Superior temporal gyrus (tissue), 1 donor: ENCODE data around the gene MT3.

Experiments used
- DNase-seq: peaks from one replicate; pipeline ENCODE4 v3.0.0-alpha.2; 2016; ENCODE audit errors: extremely low spot score

Gene MT3

DNA sequence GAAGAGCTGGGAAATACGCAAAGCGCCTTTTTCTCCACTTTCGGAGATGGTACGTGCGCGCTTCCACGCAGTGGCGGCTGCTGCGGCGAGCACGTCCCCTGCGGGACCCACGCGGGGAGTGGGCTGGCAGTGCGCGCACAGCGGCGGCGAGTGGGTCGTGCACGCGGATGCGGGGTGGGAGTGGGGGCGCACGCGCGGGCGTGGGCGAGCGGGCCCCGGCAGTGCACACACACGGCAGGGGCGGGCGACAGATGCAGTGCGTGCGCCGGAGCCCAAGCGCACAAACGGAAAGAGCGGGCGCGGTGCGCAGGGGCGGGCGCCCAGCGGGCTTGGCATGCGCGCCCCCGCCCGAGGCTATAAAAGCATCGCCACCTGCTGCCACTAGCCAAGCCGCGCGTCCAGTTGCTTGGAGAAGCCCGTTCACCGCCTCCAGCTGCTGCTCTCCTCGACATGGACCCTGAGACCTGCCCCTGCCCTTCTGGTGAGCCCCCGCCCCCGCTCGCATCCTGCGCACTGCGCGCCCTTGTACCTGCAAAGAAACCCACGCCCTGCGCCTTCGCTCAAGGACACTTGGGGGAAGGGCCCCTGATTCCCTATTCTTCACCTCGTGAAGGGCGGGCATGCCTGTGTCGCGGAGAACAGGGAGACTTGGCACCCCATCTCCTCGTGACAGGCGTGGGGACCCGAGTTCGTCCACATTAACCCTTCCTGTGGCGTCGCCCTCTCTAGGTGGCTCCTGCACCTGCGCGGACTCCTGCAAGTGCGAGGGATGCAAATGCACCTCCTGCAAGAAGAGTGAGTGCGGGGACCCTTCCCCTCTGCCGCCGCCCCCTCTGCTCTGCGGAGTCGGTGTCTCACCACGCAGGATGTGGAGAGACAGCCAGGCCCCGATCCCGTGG, at the start of gene MT3:
TSS of gene MT3 (plus strand) at position 388 of the 899 bp plus-strand sequence. CDS start at position 451, 63 bp downstream.
- peak; percentile 84 for DNase-seq

DNA sequence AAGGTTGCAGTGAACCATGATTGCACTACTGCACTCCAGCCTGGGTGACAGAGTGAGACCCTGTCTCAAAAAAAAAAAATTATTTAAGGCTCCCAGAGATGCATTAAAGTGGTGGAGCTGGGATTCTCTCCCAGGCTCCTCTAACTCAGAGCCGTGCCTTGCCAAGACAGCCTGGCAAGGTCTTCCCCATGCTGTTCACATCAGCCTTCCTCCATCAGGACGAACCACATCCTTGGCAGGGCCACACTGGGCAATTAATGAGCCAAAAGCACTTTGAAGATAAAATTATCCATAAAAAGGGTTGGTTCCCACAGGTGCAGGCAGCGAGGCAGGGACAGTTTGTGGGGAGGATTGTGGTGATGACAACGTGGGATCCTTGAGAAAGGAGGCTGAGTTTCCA, 49.7 kb upstream of the MT3 start:
- no peak for DNase-seq

DNA sequence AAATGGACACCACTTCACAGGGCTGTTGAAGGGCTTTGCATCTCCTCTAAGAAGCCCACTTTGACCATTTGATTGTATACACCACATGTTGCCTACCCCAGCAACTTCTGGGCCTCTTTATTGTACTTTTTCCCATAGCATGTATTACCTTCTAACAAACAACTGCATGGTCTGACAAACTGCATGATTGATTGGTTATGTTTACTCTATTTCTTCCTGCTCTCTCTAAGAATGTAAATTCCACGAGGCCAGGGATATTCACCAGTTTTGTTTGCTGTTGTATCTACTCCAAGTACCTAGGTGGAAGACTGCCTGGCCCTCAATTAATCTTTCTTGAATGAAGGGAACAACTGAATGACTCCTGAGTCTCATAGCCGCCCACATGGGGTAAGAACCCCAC, 47.3 kb upstream of the MT3 start:
- DNase-seq: no peak

DNA sequence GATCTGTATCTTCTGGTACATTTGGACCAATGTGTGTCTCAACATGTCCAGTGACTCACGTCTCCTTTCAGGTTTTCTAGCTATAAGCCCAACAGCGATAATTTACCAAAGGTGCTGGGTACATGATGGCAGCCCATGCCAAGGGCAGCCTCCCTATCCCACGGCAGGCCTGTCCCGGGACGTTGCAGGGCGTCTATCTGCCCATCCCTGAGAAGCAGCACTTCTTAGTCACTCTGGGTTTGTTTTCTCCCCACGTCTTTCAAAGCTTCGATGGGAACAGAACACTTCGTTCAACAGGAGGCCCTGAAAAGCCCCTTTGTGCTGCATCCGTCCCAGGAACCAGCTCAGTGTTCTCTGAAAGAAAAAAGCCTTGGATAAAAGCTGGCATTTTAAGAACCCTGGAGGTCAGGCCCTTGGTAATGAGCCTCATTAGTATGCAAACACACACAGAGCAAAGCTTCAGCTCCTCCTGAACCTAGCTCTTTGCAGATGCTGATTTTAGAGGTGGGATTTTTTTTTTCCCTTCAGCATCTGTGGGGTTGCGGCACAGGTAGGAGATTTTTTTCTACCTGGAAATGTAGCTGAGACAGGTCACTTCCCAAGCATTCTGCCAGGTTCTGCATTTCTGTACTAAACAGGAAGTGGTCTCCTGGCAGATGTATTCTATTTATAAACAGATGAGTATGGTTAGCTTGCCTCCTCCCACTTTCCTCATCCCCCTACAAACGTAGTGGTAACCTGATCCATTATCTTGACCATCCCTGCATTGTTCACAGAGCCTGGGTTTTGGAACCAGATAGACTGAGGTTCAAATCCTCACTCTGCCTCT, 42.0 kb upstream of the MT3 start:
- DNase-seq: peak; percentile 94

DNA sequence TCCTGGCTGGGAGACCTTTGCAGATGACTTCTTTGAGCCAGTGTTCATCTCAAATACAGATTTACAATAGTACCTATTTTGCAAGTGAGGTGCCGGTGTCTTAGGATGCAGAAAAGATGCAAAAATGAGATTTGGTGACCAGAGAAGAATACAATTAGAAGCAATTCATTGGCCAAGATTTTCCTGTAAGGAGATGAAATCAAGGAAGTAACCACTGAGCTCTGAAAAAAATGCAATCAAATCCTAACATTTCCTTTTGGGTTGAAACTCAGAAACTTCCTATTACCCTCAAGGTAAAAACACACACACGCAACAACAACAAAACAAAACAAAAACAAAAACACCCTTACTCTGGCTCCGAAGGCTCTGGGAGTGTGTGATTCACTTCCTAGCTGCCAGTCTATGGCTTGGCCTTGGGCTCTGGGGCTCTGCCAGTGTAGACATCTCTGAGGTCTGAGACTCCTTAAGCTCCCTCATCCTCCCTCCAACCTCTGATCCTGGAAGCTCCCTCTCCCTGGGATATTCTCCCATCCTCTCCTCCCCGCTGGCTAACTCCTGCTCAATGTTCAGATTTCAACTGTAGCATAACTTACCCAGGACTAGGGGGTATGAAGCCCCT, 41.3 kb upstream of the MT3 start:
- peak; percentile 57 for DNase-seq

DNA sequence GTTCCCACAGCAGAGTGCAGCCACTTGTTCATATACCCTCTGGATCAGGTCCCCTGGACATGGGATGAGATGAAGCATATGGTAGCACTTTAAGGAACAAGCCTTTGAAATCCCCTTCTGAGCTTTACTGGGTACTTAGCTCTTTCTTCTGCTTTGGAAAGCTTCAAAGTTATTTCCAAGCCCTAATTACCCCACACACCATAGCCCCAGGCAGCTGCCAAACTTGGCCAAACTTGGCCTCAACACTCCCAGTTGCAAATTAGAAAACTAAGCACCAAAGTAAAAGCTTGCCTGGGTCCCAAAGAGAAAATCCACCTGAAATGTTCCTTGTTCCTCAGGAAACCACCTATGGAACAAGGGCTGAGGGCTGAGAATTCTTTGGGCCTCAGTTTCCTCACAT, 40.2 kb upstream of the MT3 start:
- DNase-seq: no peak

DNA sequence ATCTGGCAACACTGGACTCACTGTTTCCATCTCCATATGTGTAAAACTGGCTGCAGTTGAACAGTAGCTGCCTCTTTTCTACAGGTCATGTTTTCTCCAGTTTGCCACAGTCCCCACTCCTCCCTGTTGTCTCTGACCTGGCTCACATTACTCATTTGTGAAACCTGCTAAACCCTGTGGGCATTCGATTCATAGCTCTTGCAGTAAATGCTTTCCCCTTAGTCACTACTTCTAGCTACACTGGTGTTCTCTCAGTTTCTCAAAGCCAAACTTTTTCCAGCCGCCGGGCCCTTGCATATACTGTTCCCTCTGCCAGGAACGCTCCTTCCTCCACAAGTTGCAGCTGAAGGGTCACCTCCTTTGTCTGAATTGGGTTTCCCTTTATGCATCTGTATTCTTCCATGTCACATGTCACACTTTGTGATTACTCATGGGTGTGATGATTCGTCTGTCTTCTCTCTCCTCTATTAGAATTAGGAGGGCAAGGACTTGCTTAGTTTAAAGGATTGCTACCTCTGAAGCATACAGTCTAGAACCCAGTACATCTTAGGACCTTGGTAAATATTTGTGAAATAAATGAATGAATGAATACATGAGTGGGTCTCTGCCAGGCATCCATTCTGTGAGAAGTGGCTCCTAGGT, 39.5 kb upstream of the MT3 start:
- peak; percentile 29 for DNase-seq

DNA sequence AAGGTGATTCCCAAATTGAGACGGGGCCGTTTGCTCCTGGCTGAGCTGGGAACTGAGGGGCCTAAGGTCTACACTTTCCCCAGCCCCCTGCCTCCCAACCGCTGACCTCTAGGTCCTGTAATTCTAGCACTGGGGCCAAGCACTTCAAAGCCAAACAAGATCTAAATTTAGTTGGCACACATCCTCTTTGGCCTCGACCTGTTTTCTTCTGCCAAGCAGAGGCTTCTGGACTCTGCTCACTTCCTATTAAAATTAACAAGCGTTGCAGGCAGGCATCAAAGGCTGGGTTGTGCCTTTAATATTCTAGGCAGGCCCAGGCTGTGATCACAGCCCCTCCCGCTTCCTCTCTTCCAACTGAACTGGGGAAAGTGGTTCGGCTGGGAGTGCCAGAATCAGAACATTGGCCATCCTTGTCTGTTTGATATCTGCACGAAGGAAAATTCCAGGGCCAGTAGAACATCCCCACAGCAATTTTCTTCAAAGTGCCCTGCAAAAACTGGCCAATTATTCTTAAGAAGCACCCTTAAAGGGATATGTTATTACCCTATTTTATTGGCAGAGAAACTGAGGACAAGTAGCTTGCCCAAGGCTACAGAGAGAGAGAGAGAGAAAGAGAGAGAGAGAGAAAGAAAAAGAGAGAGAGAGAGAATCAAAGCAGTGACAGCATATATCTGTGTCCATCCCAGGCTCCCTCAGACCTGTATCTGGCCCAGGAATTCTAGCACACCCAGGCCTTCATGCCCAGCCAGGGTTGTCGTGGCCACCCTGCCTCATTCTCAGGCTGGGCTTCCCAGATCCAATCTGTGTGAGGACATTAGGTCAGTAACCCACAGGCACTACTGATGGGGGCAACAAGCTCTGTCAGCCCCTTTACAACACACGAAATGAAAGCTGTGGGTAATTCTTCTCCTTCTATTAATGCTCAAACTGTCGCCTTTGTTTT, 37.3 kb upstream of the MT3 start:
- peak; percentile 89 for DNase-seq

DNA sequence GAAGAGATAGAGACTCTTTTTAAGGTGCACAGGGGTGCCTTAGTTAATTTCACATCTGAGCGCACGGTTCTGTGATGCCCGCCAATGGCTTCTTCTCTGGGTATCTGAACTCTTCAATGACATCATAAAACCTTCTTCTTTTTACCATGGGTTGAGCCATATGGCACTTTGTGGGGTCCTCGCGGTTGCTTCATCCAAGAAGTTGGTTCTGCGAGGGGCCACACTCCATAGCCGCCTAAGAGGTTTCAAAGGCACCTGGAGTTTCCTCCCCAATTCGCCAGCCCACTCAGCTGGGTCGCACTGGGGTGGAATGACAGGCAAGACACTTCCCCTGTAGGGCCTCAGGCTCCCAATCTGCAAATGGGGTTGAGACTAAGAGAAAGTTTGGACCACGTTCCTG, 34.9 kb upstream of the MT3 start:
- no peak for DNase-seq

DNA sequence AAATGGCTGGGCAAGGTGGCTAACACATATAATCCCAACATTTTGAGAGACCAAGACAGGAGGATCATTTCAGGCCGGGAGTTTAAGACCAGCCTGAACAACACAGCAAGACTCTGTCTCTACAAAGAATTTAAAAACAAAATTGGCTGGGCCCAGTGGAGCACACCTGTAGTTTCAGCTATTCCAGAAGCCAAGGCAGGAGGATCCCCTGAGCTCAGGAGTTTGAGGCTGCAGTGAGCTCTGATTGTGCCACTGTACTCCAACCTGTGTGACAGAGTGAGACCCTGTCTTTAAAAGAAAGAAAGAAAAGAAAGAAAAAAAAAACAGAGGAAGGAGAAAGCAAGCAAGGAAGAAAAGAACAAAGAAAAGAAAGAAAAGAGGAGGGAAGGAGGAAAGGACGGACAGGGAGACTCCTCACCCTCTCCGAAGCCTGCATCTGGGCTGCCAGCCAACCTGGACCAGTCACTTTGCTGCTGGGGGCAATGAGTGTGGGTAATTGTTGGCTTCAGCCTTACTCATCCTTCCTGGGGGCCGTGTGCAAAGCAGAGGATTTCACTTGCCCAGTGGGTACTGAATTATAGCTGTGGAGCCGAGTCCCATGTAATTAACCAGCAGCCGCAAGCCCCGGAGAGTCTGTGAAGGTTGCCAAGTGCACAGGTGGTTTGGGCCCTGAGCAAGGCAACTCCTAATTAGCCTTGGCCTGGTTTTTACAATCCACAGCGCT, 31.1 kb upstream of the MT3 start:
- DNase-seq: peak; percentile 73

DNA sequence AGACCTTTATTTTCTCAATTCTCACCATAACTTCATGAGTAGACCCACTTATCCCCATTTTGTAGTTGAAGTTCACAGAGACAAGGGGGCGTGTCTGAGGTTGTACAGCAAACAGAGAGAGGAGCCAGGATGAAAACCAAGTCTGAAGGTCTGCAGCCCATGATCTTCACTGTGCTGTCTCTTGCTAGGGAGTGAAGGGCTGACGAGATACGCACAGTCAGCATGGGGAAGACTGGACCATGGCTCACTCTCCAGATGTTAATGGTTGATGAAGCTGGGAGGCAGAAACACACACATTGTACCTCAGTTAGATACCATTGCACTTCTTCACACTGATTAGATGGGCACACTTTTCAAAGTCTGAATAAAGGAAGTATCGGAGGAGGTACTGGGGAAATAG, 30.2 kb upstream of the MT3 start:
- DNase-seq: no peak

DNA sequence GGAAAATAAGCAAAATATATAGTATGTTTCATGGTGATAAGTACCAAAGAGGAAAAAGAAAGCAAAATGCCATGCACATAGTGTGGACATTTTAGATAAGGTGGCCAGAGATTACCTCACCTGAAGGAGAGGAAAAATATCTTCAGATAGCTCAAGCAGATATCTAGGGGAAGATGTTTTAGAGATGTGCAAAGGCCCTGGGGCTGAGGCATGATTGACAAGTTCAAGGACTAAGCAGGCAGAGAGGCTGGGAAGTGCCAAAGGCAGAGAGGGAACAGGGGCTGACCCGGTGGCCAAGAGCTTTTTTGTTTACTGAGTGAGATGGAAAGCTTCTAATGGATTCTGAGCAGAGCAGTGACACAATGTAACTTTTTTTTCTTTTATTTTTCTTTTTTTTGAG, 28.9 kb upstream of the MT3 start:
- DNase-seq: no peak

DNA sequence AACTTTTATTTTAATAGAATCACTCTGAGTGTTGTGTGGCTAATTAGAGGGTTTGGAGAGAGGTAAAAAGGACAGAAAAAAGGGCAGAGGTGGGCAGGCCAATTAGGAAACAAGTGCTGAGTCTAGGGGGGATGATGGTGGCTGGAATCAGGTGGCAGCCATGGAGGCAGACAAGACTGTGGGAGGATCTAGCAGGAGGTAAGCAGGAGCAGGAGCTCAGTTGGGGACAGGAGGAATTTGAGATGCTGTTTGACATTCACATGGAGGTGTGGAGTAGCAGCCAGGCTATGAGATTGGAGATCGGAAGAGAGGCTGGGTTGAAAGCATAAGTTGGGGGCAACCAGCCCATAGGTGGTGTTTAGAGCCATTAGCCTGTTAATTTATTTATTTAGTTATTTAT, 28.2 kb upstream of the MT3 start:
- no peak for DNase-seq

DNA sequence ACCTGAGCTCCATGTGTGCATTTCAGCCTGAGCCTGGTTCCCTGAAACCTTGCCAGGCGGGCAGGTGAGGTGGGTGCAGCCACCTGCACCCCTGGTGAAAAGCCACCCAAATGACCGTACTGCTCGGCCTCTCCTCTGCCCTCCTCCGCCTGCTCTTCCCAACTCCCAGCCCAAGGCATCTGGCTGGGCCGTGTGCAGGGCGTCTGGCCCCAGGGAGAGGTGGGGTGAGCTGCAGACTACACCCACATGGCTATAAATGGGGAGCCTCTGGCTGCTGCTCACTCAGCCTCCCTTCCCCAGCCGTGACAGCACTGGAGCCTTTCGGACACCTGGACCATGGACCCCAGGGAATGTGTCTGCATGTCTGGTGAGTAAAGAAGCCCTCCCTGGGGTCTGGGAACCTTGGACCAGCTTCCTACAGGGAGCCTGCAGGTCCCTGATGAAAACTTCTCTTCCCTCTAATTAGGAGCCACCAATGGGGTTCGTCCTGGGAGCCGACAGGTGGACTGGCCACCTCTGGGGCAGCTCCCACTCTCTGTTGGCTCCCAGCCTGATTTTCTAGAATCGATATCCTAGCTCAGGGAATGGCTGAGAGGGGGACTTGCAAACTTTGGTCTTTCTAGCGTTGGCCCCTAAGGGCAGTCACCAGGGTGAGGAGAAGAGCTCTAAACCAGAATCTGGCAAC, 24.4 kb upstream of the MT3 start, which contains the start of gene MT4:
TSS of gene MT4 (plus strand) at position 281 of the 685 bp plus-strand sequence. CDS start at position 337, 56 bp downstream.
- DNase-seq: no peak

DNA sequence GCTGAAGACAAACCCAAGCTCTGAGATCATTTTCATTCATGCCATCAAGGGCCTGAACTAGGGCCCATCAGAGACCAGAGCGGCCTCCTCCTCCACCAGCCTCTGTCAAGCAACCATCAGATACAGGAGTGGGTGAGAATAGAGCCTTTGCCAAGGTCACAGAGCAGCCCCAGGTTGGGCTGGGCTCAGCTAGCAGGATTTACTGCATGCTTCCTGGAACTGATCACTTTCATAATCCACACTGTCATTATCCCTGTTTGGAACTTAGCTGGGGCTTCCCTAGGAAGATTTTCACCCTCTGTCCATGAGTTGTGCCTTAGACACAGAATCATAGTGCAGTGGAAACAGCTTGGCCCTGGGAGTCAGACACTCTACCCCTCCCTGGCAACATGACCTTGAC, 19.4 kb upstream of the MT3 start:
- no peak for DNase-seq

DNA sequence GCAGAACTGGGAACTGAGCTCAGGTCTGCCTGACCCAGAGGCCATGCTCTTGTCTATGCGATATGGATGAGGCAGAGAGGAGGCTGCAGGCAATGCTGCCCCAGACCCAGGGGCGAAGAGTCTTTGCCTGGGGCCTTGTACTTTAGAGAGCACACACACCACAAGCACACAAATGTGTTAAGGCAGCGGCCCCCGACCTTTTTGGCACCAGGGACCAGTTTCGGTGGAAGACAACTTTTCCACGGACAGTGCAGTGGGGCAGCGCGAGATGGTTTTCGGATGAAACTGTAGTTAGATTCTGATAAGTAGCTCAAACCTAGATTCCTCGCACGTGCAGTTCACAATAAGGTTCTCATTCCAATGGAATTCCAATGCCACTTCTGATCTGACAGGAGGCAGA, 17.8 kb upstream of the MT3 start:
- DNase-seq: no peak

DNA sequence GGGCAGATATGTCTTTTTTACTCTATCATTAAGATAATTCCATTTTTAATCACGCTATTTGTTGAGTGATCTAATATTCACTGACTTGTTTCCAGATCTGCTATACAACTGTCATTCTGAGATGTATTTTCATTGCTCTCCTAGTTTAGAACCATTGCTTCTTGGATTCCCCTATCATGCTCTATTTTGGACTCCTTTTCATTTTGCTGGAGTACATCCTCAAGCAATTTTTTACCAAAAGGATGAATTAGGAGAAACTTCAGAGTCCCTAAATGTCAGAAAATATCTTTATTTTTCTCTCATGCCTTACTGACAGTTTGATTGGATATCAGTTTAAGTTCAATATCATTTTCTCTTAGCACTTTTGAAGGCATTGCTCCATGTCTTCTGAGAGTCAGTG, 14.7 kb upstream of the MT3 start:
- no peak for DNase-seq

DNA sequence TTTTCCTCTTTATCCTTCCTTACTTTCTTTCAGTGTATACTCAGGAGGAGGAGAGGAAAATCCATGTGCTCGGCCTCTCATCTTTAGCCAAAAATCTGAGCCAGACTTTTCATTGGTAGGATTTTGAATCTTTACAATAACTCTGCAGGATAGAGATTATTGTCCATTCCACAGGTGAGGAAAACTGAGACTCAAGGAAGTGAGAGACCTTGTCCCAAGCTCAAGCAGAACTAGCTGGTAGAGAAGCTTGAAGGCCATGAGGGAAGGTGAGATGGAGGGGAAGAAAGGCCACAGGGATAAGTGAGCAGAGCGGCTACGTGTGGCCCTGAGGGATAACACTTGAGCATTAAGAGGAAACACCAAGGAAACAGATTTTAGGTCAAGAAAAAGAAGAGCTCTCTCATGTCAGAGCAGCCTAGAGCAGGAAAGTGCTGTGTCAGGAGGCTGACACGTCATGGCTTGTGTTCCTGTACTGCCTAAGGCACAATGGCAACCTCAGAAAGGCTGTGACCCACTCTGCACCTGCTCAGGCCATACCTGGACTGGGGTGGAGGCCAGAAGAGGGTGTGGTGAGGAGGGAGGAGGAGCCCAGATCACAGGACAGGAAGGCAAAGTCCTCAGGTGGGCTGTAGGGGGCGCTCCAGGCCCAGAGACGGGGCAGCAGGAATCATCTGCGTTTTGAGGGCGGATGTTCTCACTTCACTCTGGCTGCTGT, 12.6 kb upstream of the MT3 start:
- no peak for DNase-seq

DNA sequence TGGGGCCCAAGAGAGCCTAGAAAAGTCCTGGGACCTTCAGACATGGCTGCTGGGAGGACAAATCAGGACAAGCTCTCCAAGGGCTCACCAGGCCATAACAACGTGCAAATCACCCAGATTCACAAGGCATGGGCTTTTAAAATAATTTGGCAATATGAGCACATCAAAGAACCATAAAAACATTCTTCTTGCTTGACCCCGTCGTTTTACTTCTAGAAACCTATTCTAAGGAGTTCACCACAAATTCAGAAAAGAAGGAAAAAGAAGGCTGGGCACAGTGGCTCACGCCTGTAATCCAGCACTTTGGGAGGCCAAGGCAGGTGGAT, 12.1 kb upstream of the MT3 start:
- DNase-seq: no peak
